Measurements from ENCODE around the gene CCDC157.

CCDC157 gene

GRCh38 chr22:30425616-30426387 lies 69.0 kb downstream of the CCDC157 start, which contains the start of gene MTFP1:
MTFP1 (plus strand) TSS chr22:30425768; CDS start chr22:30425880, 112 bp downstream.
- DNase-seq (ENCODE audit: low read depth) = peak; percentile 67
- peak within 1 kb of the TSS; percentile 66 for H3K4me3 ChIP-seq (replicated peaks; ENCODE audit: low read depth, low read length)
- TF ChIP-seq, protein P1, sequence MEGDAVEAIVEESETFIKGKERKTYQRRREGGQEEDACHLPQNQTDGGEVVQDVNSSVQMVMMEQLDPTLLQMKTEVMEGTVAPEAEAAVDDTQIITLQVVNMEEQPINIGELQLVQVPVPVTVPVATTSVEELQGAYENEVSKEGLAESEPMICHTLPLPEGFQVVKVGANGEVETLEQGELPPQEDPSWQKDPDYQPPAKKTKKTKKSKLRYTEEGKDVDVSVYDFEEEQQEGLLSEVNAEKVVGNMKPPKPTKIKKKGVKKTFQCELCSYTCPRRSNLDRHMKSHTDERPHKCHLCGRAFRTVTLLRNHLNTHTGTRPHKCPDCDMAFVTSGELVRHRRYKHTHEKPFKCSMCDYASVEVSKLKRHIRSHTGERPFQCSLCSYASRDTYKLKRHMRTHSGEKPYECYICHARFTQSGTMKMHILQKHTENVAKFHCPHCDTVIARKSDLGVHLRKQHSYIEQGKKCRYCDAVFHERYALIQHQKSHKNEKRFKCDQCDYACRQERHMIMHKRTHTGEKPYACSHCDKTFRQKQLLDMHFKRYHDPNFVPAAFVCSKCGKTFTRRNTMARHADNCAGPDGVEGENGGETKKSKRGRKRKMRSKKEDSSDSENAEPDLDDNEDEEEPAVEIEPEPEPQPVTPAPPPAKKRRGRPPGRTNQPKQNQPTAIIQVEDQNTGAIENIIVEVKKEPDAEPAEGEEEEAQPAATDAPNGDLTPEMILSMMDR (IDR thresholded peaks at IDR 0.05; ENCODE audit: low read length, missing control alignments) = no peak

All from fibroblast of pulmonary artery (primary cell).